GM18861 (cell line): ENCODE measurements around the gene BPIFB3.
"Not testable (repeated sequence)": the region's sequence is repeated elsewhere in the genome, so short reads cannot be mapped to it uniquely, and the experiment has no call there.

Source experiments
- ATAC-seq: cut with Tn5 transposase; IDR thresholded peaks from one replicate; pipeline ENCODE4 v1.9.1; 2021; ENCODE audit not compliant: unreplicated experiment

BPIFB3 gene

GRCh38 chr20:33027769-33028751 lies 25.6 kb upstream of the BPIFB3 start:
- ATAC-seq: no peak

DNA sequence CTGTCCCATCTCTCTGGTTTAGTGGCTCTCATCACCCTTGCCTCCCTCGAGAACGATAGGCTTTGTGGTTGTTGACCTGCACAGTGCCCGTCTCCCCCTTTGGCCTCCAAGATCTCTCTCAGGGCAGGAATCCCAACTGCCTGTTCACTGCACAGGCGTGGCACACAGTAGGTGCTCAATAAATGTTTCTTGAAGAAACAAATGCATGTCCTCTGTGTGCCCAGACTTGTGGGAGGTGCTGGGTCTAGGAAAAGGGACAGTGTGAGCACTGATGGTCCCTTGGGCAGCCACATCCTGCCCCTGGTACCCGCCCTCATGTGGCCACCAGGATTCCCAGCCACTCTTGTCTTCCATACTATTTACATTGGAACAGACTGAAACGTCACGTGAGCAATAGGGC lies 24.8 kb upstream of the BPIFB3 start:
- ATAC-seq: no peak

DNA sequence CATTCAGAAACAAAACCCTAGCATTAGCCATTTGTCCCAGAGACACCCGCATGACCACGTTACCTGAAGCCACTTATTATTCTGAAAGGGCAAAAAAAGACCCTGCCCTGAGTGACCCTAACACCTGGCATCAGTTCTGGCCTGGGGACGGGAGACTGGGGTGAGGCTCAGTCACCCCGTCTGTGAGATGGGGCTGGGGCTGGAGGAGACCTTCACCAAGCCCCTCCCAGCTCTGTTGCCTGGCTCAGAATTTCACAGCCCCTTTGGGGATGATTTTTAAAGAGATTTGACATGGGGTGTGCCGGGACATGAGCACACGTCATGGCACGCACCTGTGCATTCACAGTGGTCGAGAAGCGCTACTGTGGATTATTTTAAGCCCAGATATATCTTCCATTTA lies 23.6 kb upstream of the BPIFB3 start:
- no peak for ATAC-seq

DNA sequence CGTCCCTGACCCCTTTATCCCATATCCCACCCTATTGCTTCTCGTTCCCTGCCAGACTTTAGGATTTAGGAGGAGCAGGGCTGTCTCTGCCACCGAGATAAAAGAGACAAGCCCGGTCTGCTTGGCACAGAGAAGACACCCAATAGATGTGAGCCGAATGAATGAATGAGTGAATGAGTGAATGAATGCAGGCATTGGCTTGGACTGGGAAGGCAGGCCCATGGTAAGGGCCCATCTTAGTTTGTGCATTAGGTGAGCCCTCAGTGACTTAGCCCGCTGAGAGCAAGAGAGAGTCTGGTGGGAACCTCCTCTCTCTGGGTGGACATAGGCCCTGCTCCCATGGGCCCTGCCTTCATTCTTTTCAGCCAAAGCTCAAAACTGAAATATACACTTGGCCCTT lies 23.1 kb upstream of the BPIFB3 start:
- ATAC-seq: no peak

DNA sequence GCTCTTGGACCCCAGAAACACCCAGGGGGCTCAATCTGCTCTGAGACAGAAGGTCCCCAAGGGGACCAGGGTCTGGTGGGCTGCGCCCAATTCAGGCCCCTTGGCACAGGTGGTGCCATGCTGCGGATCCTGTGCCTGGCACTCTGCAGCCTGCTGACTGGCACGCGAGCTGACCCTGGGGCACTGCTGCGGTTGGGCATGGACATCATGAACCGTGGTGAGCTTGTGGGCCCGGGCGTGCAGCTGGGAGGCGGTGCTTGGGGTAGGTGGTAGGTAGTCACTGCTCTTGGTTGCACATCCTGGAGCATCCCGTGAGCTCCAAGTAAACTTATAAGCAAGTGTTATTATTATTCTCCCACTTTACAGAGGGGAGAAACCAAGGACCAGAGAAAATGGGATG lies 22.2 kb upstream of the BPIFB3 start, which contains the start of gene BPIFB6:
Gene BPIFB6, plus strand, starts transcription at position 118 of the 400 bp plus-strand sequence. Its CDS starts 0 bp downstream, at position 118.
- no peak for ATAC-seq

- ATAC-seq: no peak
Measured at GRCh38 chr20:33032555-33032954, 21.1 kb upstream of the BPIFB3 start.

GRCh38 chr20:33033381-33033780 lies 20.3 kb upstream of the BPIFB3 start:
- ATAC-seq: no peak

GRCh38 chr20:33034115-33034514 lies 19.6 kb upstream of the BPIFB3 start:
- ATAC-seq: no peak

- no peak for ATAC-seq
Measured at GRCh38 chr20:33034901-33035492, 18.7 kb upstream of the BPIFB3 start.

GRCh38 chr20:33037456-33037855 lies 16.2 kb upstream of the BPIFB3 start:
- no peak for ATAC-seq

- no peak for ATAC-seq
Measured at GRCh38 chr20:33038243-33038642, 15.5 kb upstream of the BPIFB3 start.

DNA sequence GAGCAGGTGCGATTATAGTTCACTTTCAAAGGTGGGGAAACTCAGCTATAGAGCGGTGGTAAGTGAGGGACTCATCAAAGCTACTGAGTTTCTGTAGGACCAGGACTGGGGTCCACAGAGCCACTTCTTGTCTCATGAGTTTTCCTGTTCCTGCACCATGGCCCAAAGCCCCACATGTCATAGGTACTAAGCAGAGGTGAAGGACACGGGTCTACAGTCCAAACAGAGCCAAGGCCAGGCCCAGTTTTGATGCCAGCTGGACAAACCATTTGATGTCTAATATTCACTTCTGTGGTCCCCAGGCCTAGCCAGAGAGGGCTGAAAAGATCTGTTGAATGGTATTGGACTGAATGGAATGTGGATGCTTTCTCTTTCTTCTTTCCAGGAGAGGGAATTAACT lies 11.3 kb upstream of the BPIFB3 start:
- ATAC-seq: no peak

DNA sequence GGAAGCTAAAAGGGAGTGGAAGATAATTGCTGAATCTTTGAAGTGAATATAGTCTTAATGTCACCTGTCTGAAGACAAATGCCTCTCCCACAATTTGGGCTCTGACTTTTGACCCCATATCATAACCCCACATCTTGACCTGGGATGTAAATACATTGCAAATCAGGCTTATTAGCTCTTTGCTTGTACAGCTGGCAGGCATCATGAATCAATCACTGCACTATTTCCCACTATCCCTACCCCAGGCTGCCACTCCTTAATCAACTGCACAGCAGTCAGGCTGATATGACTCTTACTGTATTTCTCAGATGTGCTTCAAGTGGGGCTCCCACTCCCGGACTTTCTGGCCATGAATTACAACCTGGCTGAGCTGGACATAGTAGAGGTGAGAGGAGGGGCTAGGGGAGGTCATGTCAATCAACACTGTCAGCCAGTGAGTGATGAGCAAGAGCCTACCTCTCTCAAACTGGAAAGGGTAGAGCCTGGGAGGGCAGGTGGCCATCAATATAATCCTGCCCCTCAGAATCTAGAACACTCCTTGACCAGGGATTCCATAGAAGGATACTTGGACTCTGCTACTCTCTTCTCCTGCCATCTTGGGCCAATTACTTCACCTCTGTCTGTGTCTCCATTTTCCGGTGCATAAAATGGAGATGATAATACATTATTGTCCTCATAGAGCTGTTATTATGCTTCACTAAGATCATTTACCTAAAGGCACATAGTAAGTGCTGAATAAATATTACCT lies 10.5 kb upstream of the BPIFB3 start:
- no peak for ATAC-seq

DNA sequence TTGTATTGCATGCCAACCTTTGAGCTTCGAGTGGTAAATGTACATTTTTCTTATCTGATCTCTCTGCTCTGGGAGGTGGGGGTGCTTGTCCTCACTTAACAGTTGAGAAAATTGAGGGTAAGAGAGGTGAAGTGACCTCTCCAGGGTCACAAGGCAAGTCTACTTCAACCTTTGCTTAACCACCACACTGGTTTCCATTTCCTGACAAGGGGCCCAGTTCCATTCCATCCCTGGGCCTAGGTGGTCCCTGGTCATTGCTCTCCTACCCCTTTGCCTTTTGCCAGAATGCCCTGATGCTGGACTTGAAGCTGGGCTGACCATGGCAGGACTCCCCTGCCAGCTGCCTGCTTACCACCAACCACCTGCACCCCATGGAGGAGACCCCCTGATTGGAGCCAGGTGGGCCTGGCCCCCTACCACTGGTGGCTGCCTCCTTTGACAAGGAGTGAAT lies 9.9 kb upstream of the BPIFB3 start:
- ATAC-seq: no peak

GRCh38 chr20:33045129-33045721 lies 8.5 kb upstream of the BPIFB3 start:
- not testable (repeated sequence) for ATAC-seq

DNA sequence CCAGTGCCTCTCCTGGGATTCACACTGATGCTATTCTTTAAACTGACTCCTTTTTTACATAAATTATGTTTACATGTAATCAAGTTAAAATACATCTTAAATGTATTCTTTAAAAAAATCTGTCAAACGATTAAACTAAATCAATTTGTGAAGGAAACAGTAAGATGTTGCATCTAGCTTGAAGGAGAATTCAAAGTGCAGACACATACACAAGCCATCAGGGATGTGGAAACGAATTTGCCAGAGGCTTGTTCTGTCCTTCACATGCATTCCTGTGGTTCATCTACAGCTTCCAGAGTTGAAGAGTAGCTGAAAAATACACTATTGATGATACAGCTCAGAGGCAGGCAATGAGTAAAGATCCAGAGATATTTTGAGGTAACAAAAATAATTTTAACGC lies 7.3 kb upstream of the BPIFB3 start:
- ATAC-seq: no peak

- no peak for ATAC-seq
Measured at GRCh38 chr20:33051333-33051732, 2.4 kb upstream of the BPIFB3 start.

DNA sequence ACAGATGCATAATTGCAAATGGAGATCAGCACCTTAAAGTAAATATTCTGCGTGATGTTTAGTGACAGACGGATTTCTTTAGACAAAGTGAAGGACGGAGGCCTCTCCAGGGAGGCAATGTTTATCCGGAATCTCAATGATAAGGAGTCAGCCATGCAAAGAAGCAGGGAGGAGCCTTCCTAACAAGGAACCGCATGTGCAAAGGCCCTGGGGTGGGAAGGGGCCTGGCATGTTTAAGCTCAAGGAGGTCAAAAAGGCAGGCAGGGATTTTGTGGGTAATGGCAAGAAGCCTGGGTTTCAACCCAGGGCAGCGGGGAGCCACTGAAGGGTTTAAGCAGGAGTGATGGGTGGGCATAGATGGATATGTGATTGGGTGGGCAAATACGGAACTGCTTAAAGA lies 678 bp downstream of the BPIFB3 start:
- ATAC-seq: no peak

GRCh38 chr20:33054791-33055190 lies 1.1 kb downstream of the BPIFB3 start:
- ATAC-seq: no peak

DNA sequence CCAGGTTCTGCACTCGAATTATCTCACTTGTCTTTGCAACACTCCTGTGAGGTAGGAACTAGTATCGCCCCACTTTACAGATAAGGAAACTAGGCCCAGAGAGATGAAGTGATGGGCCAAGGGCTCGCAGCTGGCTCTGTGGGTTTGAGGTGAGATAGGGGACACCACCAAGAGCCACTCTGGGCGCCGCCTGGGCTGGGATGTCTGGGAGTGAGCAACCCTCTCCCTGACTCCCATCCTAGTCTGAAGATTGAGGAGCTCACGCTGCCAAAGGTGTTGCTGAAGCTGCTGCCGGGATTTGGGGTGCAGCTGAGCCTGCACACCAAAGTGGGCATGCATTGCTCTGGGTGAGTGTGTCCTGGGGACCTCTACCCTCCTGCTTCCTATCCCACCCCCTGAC lies 5.4 kb downstream of the BPIFB3 start:
- no peak for ATAC-seq

DNA sequence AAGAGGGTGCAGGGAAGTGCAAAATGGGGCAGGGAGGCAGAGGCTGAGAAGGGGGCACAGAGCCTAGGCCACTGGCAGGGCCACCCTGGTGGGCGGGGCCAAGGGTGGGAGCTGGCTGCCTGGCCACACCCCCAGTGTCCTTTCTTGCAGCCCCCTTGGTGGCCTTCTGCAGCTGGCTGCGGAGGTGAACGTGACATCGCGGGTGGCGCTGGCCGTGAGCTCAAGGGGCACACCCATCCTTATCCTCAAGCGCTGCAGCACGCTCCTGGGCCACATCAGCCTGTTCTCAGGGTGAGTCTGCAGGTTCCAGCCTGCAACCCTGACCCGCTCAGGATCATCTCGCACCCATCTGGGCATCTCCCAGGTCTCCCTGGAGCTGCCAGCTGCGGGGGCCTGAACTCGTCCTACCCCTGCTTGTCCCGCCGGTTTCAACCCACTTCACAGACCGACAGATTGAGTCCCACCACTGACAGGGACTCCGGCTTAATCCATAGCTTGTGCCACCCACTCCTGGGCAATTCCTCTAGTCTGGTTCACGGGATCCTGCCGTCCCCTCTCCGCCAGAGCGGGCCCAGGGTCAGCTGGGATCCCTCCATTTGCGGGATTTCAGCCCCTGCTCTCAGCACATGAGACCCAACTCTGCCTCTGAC lies 6.2 kb downstream of the BPIFB3 start:
- no peak for ATAC-seq
